Measurements from ENCODE around the gene DPH5. TPM values are rescaled to one million over a fixed set of nuclear protein-coding genes. Genes with fewer than 3 reads are reported as not detected.

Gene DPH5
- 21.7 and 22.4 TPM in 2 replicates for total RNA-seq

GRCh38 chr1:101025657-101026429 is at the start of gene DPH5:
DPH5 (minus strand) TSS chr1:101025784; CDS start chr1:101025443, 341 bp downstream.

Other genes starting within 250 kb of the DPH5 start
- gene EXTL2, start 130.9 kb downstream of the DPH5 start, total RNA-seq = 27.7 and 36.0 TPM in 2 replicates
- gene SLC30A7, start 129.7 kb downstream of the DPH5 start, total RNA-seq = 40.6 and 44.1 TPM in 2 replicates
- 3.7 and 9.1 TPM in 2 replicates for gene S1PR1, start 211.2 kb upstream of the DPH5 start, total RNA-seq

All from smooth muscle cell of the pulmonary artery (primary cell).